Suppressor macrophage (primary cell): ENCODE measurements around the gene WDR7.

Experiments
- DNase-seq, 4 experiments: peaks; one replicate each; pipeline ENCODE4 v3.0.0-alpha.2; 2020 to 2022
- total RNA-seq, 17 experiments: gene quantifications; one replicate each; lab custom pipeline; 2026; ENCODE audit warnings: mixed read lengths in 6 of 17, inconsistent platforms in 3 of 17; lab: John Stamatoyannopoulos, UW

The WDR7 gene
- total RNA-seq, result 39.8 to 149 (median 96.0) reads per million in 17 experiments

DNA sequence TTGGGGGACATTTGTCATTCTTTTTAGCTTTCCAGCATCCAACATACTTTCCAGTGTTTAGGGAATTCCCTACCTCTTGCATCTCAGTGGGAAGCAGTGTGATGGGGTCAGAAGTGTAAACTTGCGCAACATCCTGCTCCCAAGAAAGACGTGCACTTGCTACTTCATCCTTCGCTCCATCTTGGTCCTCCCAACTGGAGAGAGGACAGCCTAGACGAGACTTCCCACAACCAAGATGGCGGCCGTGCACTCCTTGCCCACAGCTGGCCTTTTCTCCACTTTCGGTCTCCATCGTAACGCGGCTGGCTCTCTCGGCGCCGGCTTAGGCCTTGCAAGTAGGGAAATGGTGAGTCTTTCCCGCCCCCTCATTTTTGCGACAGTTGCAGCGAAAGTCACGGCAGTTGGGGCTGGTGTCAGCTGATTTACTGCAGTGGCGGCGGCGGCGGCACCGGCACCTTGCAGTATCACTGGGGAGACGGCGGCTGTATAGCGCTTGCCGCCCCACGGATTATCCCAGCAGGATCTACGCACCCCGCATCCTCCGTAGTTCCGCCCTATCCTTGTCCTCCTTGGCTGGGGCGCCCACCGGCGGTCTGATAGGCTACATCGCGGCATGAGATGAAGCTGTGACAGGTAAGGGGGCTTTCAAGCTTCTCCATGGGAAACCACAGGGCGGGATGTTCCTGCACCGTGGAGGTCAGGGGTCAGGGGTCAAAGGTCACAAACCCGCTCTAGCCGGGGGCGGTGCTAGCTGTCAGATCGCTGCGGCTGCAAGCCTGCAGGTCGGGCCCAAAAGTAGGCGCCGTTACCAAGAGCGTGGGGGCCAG is at the start of gene WDR7:
Gene WDR7, plus strand, starts transcription at position 416 of the 827 bp plus-strand sequence. CDS start 21,157 bp downstream, outside the sequence.
- peak; percentile 97 to 99 (median 98) for DNase-seq

DNA sequence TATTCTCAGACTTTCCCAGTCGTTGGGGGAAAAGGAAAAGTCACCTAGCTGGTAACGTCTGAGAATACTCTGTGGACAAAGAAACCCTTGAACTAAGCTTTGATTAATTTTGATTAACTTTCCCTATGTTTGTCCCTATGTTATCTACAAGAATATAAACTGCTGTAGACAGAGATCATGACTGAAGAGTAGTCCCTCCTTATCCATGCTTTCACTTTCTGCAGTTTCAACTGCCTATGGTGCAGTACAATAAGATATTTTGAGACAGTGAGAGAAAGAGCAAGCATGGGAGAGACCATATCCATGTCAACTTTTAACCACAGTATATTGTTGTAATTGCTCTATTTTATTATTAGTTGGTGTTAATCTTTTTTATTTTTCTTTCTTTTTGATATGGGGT is 44.5 kb upstream of the WDR7 start:
- DNase-seq, result no peak

GRCh38 chr18:56615738-56616520 is 35.2 kb upstream of the WDR7 start:
- DNase-seq, result no peak

DNA sequence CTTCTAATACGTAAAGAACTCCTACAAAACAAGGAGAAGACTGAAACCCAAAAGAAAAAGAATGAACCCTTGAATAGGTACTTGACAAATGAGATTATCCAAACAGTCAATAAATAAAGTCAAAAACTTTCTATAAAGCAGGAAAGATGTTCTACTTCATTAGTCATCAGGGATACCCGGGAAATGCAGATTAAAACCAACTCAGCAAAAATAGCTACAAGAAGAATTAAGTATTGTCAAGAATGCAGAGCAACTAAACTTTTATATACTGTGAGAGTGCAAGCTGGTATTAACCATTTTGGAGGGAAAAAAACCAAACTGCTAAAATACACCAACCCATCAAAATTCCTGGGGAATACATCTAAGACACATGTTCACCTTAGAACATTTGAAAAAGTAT is 23.2 kb upstream of the WDR7 start:
- no peak for DNase-seq

GRCh38 chr18:56632070-56633022 is 18.8 kb upstream of the WDR7 start:
- no peak for DNase-seq

DNA sequence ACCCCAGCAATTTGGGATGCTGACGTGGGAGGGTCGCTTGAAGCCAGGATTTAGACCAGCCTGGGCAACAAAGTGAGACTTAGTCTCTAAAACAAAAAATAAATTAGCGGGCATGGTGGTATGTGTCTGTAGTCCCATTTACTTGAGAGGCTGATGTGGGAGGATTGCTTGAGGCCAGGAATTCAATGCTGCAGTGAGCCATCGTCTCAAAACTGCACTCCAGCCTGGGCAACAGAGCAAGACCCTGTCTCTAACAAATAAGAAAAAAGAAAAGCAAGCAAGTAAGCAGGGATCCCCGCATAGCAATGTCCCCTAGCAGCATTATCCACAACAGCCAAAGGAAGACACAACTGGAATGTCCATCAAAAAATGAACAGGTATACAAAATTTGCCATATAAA is 16.2 kb upstream of the WDR7 start:
- no peak for DNase-seq

- DNase-seq, result peak in 2 of 4 experiments; percentile 6 to 8
Observed at GRCh38 chr18:56637176-56637575, 14.0 kb upstream of the WDR7 start.

- peak in 2 of 4 experiments; percentile 2 to 28 for DNase-seq
Observed at GRCh38 chr18:56637711-56638231, 13.4 kb upstream of the WDR7 start.

- DNase-seq, result peak; percentile 99 to 100 (median 100)
Observed at GRCh38 chr18:56638232-56639103, 12.7 kb upstream of the WDR7 start, which contains the start of gene TXNL1. TSS of gene TXNL1 (minus strand) at chr18:56638592. CDS start at chr18:56638440, 152 bp downstream.

DNA sequence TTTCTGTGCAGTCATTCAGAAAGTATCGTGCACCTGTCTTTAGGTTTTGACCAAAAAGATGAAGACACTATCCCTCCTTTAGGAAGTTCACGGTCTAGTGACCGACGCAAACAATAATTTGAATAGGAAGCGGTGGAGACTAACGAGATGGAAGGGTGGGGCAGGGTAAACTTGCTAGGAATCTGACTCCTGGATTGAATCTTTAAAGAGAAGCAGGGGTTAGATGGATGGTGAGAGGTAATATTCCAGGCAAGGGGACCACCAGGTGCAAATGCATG is 12.1 kb upstream of the WDR7 start:
- DNase-seq, result no peak

- no peak for DNase-seq
Observed at GRCh38 chr18:56639571-56639970, 11.6 kb upstream of the WDR7 start.

- DNase-seq, result no peak
Observed at GRCh38 chr18:56641714-56642337, 9.3 kb upstream of the WDR7 start.

GRCh38 chr18:56643381-56643780 is 7.8 kb upstream of the WDR7 start:
- no peak for DNase-seq

DNA sequence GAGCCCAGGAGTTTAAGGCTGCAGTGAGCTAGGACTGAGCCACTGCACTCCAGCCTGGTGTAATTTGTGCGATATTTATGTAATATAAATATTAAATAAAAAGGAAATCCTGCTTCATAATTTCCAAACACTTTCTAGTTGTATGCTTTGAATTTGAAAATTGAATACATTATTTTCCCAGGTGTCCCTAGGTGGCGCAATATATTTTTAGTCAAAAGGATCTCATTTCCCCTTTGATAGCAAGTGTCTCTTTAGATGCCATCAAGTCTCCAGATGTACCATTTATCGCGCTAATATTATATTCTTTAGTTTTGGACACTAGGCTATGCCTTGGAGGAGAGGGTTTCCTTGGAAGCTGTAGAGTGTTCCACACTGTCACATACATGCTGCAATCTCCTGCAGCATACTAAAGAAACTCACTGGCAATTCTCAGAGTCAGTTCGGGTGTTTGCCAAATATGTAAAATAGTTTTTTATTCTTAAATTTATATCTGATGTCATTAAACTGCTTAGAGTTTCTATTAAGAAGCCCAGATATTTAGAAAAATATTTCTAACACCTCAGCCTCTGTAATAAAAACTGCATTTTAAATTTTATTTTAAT is 5.6 kb upstream of the WDR7 start:
- DNase-seq, result peak in 2 of 4 experiments; percentile 32 to 53

- DNase-seq, result no peak
Observed at GRCh38 chr18:56647071-56647470, 4.1 kb upstream of the WDR7 start.

- peak; percentile 19 to 72 (median 53) for DNase-seq
Observed at GRCh38 chr18:56647951-56648893, 2.9 kb upstream of the WDR7 start.

DNA sequence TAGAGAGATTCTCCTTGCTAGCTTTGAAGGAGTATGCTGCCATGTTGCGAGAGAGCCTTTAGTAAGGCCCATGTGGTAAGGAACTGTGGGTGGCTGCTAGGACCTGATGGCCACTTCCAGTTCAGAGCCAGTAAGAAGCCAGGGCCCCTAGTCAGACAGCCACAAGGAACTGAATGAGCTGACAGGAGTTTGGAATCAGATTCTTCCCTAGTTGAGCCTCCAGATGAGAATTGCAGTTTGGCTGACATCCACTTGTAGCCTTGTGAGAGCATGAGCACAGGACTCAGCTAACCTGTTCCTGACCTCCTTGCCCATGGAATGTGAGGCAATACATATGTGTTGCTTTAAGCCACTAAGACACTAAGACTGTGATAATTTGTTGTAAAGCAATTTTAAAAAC is 1.2 kb upstream of the WDR7 start:
- DNase-seq, result peak; percentile 25 to 62 (median 60)

- DNase-seq, result no peak
Observed at GRCh38 chr18:56651771-56652092, 573 bp downstream of the WDR7 start.

- peak in 3 of 4 experiments; percentile 9 to 39 (median 37) for DNase-seq
Observed at GRCh38 chr18:56652802-56653201, 1.6 kb downstream of the WDR7 start.
